ENCODE results near the gene TMEM119. TPM values are rescaled to one million over a fixed set of nuclear protein-coding genes. Genes with fewer than 3 reads are reported as not detected.

The TMEM119 gene
- polyA plus RNA-seq, 1 experiment = 60.3 TPM

- Histone ChIP-seq H3K27me3 (ENCODE audit: control insufficient read depth, insufficient read depth, low read length) (peaks cover 2% of the 10 kb centered on the region), H3K4me3 (ENCODE audit: low read depth, low read length) (no peak overlapping the region), H3K9me3 (ENCODE audit: control insufficient read depth, insufficient read depth, low read length) (no peaks in the 10 kb centered on the region; the same call in 1 of the 2 replicates), H3K27ac (ENCODE audit: low read depth, low read length) (no peak overlapping the region)
- DNase-seq (ENCODE audit: low read depth, low spot score) = no peak
- ChIA-PET POLR2A (interaction anchor here (0.5 to 1.0 kb wide), 2 partner anchors 21 to 828 kb away, joined by 3 read pairs; partner anchors contain the start of gene ISCU), CTCF (interaction anchor here (1.3 kb wide), 1 partner anchor 13 kb away, joined by 4 read pairs; no protein-coding TSS in a partner anchor)
- no peak for TF ChIP-seq CTCF (IDR thresholded peaks at IDR 0.05; ENCODE audit: low read depth, low read length)
These were observed 14.7 kb downstream of the TMEM119 start for GRCh38 chr12:108582978-108583770.

DNA sequence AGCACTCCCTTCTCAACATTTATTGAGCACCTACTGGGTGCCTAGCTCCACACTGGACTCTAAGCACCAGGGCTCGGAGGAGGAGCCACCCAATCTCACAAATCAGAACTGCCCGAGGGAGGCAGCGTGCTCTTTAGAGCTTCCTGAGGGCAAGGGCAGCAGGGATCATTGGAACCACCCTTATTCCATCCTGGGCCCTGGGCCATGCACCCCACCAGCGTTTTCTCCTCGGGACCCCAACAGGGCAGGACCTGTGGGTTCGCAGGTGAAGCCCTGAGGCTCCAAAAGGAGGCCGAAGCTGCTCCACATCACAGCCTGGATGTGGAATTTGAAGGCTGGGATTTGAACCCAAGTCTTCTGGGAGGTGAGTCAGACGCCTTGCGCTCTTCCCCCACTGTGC lies 15.4 kb downstream of the TMEM119 start:
- ChIA-PET CTCF (interaction anchor here (1.3 kb wide), 1 partner anchor 12 kb away, joined by 4 read pairs; no protein-coding TSS in a partner anchor), POLR2A (no interaction called here)
- Histone ChIP-seq H3K27ac (ENCODE audit: low read depth, low read length) (no peak overlapping the region), H3K9me3 (ENCODE audit: control insufficient read depth, insufficient read depth, low read length) (no peaks in the 10 kb centered on the region; the same call in 1 of the 2 replicates), H3K27me3 (ENCODE audit: control insufficient read depth, insufficient read depth, low read length) (peaks cover 2% of the 10 kb centered on the region), H3K4me3 (ENCODE audit: low read depth, low read length) (no peak overlapping the region)
- no peak for DNase-seq (ENCODE audit: low read depth, low spot score)
- TF ChIP-seq CTCF (IDR thresholded peaks at IDR 0.05; ENCODE audit: low read depth, low read length) = no peak

GRCh38 chr12:108581311-108582227 lies 16.3 kb downstream of the TMEM119 start:
- no peak overlapping the region for H3K4me3 ChIP-seq (ENCODE audit: low read depth, low read length)
- no peak for TF ChIP-seq CTCF (IDR thresholded peaks at IDR 0.05; ENCODE audit: low read depth, low read length)
- H3K9me3 ChIP-seq (ENCODE audit: control insufficient read depth, insufficient read depth, low read length) = no peaks in the 10 kb centered on the region; the same call in 1 of the 2 replicates
- no peak overlapping the region for H3K27ac ChIP-seq (ENCODE audit: low read depth, low read length)
- ChIA-PET CTCF (interaction anchor here (0.6 to 1.3 kb wide), 2 partner anchors 11 to 36 kb away, joined by 3 to 4 read pairs; no protein-coding TSS in a partner anchor), POLR2A (no interaction called here)
- peaks cover 2% of the 10 kb centered on the region for H3K27me3 ChIP-seq (ENCODE audit: control insufficient read depth, insufficient read depth, low read length)
- no peak for DNase-seq (ENCODE audit: low read depth, low spot score)

GRCh38 chr12:108580531-108580930 lies 17.4 kb downstream of the TMEM119 start:
- peaks cover 2% of the 10 kb centered on the region for H3K27me3 ChIP-seq (ENCODE audit: control insufficient read depth, insufficient read depth, low read length)
- TF ChIP-seq CTCF (IDR thresholded peaks at IDR 0.05; ENCODE audit: low read depth, low read length) = no peak
- no peak overlapping the region for H3K4me3 ChIP-seq (ENCODE audit: low read depth, low read length)
- DNase-seq (ENCODE audit: low read depth, low spot score) = no peak
- ChIA-PET CTCF (no interaction called here), POLR2A (no interaction called here)
- no peak overlapping the region for H3K27ac ChIP-seq (ENCODE audit: low read depth, low read length)
- H3K9me3 ChIP-seq (ENCODE audit: control insufficient read depth, insufficient read depth, low read length) = no peaks in the 10 kb centered on the region; the same call in 1 of the 2 replicates

All from AG04450 (cell line).